GM12874 (cell line): Measurements from ENCODE around the gene UST.

Experiments used
- CTCF ChIP-seq: IDR thresholded peaks from 2 replicates; pipeline ENCODE4 v1.5.1; 2011; ENCODE audit warnings: low read depth, mild to moderate bottlenecking, control low read depth, low read length, moderate library complexity; ENCODE audit not compliant: insufficient read depth

UST gene

DNA sequence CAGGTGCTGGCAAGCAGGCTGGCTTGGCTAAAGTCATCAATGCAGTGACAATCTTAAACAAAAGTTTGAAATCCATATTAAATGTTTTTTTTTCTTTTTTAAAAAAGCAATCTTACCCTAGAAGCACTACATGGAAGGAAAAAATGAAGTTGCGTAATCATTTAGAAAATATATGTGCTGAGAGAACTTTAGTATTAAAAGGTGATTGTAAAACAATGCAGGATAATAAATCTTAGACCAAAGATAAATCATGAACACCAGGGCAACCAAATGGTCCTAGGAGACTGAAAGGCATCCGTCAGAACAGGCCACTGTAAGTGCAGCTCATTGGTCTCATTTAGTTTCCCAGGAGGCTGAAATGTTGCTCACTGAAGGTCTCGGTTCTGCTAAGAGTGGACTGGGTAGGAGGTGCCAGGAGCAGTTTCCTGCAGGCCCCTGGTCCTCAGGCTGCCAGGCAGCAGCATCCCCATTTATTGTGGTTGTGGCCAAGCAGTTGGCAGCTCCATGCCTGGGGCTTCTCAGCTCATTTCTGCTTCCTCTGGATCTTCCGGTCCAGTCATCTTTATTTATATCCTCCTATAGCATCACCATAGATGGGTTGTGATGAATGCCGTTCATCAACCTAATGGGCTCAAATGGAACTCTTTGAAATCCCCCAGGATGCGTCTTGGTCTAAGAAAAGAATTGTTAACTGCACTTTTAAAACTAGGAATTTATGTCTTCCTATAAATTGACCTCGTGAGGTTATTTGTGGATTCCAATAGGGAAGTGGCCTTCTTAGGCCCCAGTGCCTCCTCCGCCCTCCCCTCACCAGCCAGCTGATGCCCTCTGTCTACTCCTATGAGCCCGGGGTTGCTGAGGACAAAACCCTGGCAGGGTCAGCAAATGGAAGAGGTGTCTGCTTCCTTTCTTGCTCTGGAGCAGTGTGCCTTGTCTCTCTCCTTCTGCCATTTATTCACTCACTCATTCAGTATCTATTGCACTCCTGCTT lies 269.0 kb downstream of the UST start:
- no peak for TF ChIP-seq CTCF

DNA sequence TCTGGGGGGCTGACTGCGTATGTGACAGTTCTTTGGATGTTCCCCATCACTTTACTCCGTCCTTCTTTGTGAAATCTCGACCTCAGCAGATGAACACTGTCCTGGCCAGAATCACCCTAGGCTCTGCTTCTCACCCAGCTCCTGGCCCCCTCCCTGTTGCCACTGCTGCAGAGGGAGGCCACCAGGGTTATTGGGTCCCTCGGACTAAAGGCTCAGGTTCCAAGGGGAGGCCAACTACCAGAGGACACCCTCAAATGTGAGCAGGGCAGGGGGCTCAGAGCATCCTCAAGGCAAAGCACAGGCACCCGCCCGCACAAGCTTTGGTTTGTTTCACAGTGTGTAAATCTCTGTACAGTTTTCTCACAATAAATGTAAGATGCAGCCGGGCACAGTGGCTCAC lies 269.9 kb downstream of the UST start:
- no peak for TF ChIP-seq CTCF

GRCh38 chr6:149020319-149020718 lies 273.5 kb downstream of the UST start:
- no peak for TF ChIP-seq CTCF

DNA sequence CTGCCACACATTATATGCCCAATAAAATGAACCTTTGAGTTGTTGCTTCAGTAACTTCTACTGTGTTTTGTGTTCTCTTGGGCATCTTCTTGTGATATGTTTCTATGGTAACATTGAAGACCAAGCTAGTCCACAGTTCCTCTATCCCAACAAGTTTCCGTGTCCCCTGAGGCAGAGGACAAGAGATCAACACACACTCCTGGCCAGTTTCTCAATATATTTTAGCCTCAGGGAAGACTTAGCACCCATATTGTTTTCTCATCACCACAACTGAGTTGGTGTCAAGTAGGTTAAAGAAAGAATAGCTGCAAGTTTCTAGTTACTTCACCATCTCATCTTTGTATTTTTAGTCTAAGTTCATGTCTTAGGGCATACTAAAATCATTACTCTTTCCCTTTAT lies 277.5 kb downstream of the UST start:
- no peak for TF ChIP-seq CTCF

DNA sequence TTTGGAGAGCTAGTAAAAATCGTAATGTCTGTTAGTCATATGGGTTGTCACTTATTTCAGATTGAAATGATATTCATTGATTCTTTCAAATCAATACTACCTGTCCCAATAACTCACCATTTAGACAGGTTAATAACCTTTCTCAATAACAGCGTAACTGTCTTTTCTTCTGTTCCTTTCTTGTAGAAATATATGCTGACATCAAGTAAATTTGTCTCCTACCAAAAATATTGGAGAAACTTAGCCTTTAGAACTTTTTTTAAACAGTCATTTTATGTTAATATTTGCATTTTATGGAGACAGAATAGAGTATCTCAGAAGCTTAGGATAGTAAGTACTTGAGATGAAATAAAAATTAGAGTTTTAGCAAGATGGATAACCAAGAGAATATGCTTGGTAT lies 278.2 kb downstream of the UST start:
- no peak for TF ChIP-seq CTCF

DNA sequence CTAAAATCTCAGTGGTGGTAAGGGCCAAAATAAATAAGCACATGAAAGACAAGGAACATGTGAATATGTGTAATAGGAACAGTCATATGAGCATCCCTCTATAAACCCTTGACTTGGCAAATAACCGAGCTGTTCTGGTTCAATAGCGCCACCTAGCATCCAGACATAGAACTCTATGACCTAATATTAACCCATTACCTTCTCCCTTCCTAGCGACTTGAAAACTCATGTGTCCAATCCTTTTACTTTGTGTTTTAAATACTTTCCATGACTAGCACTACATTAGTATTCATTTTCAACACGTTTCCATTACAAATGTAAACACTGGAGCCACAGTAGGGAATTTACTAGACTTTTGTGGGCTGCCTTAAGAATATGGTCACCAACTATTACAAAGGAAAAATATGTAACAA lies 279.7 kb downstream of the UST start:
- peak; percentile 48; the same call in 1 of the 2 replicates for TF ChIP-seq CTCF

DNA sequence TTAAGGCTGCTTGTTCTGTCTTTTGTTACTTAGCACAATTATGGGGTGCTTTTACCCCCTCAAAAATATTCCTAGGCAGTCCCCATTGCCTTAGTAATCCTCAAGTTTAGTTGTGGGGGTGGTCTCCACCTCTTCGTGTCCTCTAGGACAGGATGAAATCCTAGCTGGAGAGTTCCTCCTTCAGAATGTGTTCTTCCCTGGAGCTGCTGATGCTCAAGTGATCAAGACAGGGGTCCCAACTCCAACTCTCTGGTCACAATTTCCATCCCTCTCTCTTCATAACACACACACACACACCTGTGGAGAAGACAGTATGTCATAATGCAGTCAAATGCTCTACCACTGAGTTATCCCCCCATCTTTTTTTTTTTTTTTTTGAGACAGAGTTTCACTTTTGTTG lies 280.7 kb downstream of the UST start:
- no peak for TF ChIP-seq CTCF
